Measurements from ENCODE around the gene ZBTB45.
A peak's percentile ranks its signal among the peaks of the same experiment; 100 is the strongest.

ZBTB45 gene

DNA sequence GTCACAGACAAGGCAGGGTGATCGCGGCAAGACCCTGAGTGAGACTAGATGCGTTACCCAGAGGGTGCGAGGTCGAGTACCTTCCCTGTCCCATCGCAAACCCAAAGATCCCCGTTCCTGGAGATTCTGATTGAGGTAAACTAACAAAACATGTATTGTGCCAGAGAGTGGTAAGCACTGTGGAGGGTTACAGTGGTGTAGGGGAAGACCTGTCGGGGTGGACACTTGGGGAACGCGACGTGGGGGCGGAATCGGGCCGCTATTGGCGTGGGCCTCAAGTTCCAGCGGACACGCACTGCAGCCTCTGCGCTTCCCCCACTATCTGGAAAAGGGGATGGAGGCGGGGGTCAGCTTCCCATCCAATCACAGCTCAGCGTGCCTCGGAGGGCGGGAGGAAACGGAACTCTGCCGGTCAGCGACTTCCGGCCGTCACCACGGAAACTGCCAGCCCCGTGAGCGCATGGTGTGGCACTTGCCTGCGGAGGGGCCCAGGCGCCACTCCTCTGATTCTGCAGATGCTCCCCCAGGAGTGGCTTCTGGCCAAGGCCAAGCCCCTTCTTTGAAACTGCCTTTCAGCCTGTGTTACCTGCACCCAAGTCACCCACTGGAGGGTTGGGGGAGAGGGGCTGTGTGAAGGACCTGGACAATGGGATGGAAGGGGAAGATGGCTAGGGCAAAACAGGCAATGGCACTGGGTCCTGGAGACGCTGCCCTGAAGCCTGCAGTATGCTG is 39.8 kb upstream of the ZBTB45 start:
- Histone ChIP-seq H3K9ac (ENCODE audit: low read length in 2 of 2) (peak overlapping the region; percentile 99 to 100), H3K4me3 (ENCODE audit: low read length in 2 of 2) (peak overlapping the region; percentile 96 to 97), H3K27ac (ENCODE audit: low read length) (peak overlapping the region; percentile 99), H3K27me3 (ENCODE audit: control insufficient read depth in 1 of 2, insufficient read depth in 2 of 2, low read length in 2 of 2) (no peaks in the 10 kb centered on the region), H3K4me1 (ENCODE audit: control insufficient read depth, insufficient read depth, low read length) (peaks cover 74% of the 10 kb centered on the region), H3K9me3 (ENCODE audit: control insufficient read depth in 2 of 2, low read length in 2 of 2) (no peaks in the 10 kb centered on the region), H3K36me3 (ENCODE audit: control insufficient read depth in 2 of 2, insufficient read depth in 2 of 2, low read length in 2 of 2) (peaks cover 8 to 9% of the 10 kb centered on the region in 2 donors)

DNA sequence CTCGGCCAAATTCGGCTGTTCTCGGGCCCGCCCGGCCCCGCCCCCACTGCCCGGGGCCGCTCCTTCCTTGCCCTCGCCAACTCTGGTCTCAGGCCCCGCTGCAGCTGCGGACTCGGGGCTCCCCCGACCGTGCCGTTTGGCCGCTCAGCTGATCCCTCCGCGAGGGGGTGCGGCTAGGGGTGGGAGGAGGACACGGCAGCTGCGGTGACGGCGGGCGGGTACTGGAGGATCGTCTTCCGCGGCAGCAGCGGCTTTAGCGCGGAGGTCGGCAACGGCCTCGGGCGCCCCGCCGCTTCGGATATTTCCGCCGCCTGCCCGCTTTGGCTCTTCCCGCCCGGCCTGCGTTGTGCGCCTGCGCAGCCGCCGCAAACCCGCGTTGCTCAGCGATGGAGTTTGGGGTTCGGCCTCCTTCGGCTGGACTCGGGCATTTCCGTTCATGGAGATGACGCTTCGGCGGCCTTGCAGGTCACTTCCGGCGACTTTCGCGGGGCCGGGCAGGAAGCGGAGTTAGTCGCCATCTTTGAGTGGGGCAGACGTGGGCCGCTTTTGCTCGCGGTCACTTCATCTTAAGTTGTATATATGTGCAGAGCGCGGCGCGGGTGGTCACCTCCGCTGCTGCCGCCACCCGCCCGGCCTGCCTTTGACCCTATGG is 39.1 kb upstream of the ZBTB45 start:
- H3K27me3 ChIP-seq (ENCODE audit: control insufficient read depth in 1 of 2, insufficient read depth in 2 of 2, low read length in 2 of 2), result no peaks in the 10 kb centered on the region
- peaks cover 80% of the 10 kb centered on the region for H3K4me1 ChIP-seq (ENCODE audit: control insufficient read depth, insufficient read depth, low read length)
- H3K9ac ChIP-seq (ENCODE audit: low read length in 2 of 2), result peak overlapping the region; percentile 99 to 100
- H3K27ac ChIP-seq (ENCODE audit: low read length), result peak overlapping the region; percentile 99
- peak overlapping the region; percentile 96 to 97 for H3K4me3 ChIP-seq (ENCODE audit: low read length in 2 of 2)
- H3K9me3 ChIP-seq (ENCODE audit: control insufficient read depth in 2 of 2, low read length in 2 of 2), result no peaks in the 10 kb centered on the region
- H3K36me3 ChIP-seq (ENCODE audit: control insufficient read depth in 2 of 2, insufficient read depth in 2 of 2, low read length in 2 of 2), result peaks cover 8 to 9% of the 10 kb centered on the region in 2 donors

DNA sequence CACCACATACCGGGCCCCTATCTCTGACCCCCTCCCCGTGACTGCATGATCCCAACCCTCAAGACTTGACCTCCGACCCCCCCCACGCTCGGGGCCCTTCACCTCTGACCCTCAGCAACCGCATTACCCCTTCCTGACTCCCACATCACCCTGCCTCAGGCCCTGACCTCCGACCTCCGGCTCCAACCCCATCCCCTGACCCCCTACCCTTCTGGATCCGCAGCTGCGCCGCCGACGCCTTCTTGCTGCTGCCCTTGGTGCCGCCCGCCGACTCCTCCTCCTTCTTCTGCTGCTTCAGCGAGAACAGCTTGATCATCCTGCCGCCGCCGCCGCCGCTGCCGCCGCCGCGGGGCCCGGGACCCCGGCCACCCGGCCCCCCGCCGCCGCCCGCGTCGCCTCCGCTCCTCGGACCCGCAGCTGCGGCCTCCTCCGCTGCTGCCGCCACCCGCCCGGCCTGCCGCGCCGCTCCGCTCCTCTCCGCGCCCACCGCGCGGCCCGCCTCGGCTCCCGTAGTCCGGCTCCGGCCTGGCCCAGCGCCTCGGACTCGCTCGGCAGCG is 38.5 kb upstream of the ZBTB45 start, which contains the start of gene UBE2M:
TSS of gene UBE2M (minus strand) at position 546 of the 557 bp plus-strand sequence. CDS start at position 316, 230 bp downstream.
- peak within 1 kb of the TSS; percentile 99 for H3K27ac ChIP-seq (ENCODE audit: low read length)
- peak within 1 kb of the TSS; percentile 96 to 97 for H3K4me3 ChIP-seq (ENCODE audit: low read length in 2 of 2)
- peaks cover 76% of the 10 kb centered on the region for H3K4me1 ChIP-seq (ENCODE audit: control insufficient read depth, insufficient read depth, low read length)
- no peaks in the 10 kb centered on the region for H3K27me3 ChIP-seq (ENCODE audit: control insufficient read depth in 1 of 2, insufficient read depth in 2 of 2, low read length in 2 of 2)
- peaks cover 8 to 12% of the 10 kb centered on the region in 2 donors for H3K36me3 ChIP-seq (ENCODE audit: control insufficient read depth in 2 of 2, insufficient read depth in 2 of 2, low read length in 2 of 2)
- peak within 1 kb of the TSS; percentile 99 to 100 for H3K9ac ChIP-seq (ENCODE audit: low read length in 2 of 2)
- H3K9me3 ChIP-seq (ENCODE audit: control insufficient read depth in 2 of 2, low read length in 2 of 2), result no peaks in the 10 kb centered on the region

DNA sequence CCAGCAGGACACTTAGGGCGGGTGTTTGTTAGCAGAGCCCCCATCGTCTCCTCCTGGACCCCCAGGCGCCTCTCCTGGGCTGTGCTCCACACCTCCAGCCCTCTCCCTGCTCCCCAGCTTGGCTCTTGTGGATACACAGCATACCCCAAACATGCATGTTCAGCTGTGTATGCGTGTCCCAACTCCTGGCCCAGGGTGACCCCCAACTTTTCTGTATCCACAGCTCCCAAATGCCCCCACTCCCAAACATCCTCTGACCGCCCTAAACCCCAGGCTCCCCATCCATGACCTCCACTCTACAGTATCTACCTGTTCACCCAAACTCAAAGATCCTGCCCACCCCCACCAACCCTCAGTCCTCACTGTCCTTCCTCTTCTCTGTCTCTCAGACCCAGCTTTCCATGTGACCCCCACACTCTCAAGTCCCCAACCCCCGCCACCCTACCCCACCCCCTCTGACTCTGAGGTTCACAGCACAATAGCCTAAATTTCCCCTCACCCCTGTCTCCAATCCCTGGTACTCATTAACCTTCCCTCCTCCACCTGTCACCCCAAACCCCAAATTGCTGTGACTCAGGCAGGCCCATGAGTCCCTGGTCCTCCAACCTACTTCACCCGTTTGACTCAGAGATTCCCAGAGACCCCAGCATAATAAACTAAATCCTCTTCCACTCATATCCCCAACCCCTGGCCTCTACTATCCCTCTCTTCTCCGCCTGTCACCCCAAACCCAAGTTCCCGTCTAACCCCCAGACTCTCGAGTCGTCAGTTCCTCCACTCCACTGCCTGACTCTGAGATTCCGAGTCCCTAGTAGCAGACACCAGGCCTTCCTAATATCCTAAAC is 37.8 kb upstream of the ZBTB45 start:
- Histone ChIP-seq H3K9me3 (ENCODE audit: control insufficient read depth in 2 of 2, low read length in 2 of 2) (no peaks in the 10 kb centered on the region), H3K27me3 (ENCODE audit: control insufficient read depth in 1 of 2, insufficient read depth in 2 of 2, low read length in 2 of 2) (no peaks in the 10 kb centered on the region), H3K27ac (ENCODE audit: low read length) (peak overlapping the region; percentile 91), H3K9ac (ENCODE audit: low read length in 2 of 2) (peak overlapping the region; percentile 95 to 98), H3K36me3 (ENCODE audit: control insufficient read depth in 2 of 2, insufficient read depth in 2 of 2, low read length in 2 of 2) (peaks cover 13 to 14% of the 10 kb centered on the region in 2 donors), H3K4me3 (ENCODE audit: low read length in 2 of 2) (peak overlapping the region; percentile 92 to 96), H3K4me1 (ENCODE audit: control insufficient read depth, insufficient read depth, low read length) (peaks cover 69% of the 10 kb centered on the region)

DNA sequence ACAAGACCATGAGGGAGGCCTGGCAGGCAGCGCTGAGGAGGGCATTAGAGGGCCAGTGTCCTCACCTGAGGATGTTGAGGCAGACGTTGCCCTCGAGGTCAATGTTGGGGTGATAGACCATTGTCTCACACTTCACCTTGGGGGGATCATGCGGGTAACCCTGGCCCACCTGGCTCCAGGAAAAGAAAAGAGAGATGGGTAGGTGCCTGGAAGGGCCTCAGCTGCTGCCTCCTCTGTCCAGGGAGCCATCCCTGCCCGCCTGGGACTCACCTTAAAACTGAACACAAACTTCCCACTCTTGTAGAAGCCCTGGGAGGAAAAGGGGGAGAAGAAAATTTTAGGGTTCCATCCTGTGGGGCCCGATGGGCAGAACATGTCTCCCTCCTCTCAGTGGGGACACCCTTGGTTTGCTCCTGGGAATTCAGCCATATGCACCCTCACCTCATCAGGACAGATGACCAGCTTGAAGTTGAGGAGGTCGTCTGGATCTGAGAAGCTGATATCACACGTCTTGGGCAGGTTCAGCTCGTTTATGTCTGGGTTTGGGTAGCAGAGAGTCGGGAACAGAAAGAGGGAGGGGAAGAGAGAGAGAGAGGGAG is 37.1 kb upstream of the ZBTB45 start:
- Histone ChIP-seq H3K27me3 (ENCODE audit: control insufficient read depth in 1 of 2, insufficient read depth in 2 of 2, low read length in 2 of 2) (no peaks in the 10 kb centered on the region), H3K27ac (ENCODE audit: low read length) (peak overlapping the region; percentile 95), H3K9ac (ENCODE audit: low read length in 2 of 2) (peak overlapping the region; percentile 95 to 98), H3K4me3 (ENCODE audit: low read length in 2 of 2) (peak overlapping the region; percentile 92 to 96), H3K4me1 (ENCODE audit: control insufficient read depth, insufficient read depth, low read length) (peaks cover 64% of the 10 kb centered on the region), H3K9me3 (ENCODE audit: control insufficient read depth in 2 of 2, low read length in 2 of 2) (no peaks in the 10 kb centered on the region), H3K36me3 (ENCODE audit: control insufficient read depth in 2 of 2, insufficient read depth in 2 of 2, low read length in 2 of 2) (peaks cover 20 to 21% of the 10 kb centered on the region in 2 donors)

DNA sequence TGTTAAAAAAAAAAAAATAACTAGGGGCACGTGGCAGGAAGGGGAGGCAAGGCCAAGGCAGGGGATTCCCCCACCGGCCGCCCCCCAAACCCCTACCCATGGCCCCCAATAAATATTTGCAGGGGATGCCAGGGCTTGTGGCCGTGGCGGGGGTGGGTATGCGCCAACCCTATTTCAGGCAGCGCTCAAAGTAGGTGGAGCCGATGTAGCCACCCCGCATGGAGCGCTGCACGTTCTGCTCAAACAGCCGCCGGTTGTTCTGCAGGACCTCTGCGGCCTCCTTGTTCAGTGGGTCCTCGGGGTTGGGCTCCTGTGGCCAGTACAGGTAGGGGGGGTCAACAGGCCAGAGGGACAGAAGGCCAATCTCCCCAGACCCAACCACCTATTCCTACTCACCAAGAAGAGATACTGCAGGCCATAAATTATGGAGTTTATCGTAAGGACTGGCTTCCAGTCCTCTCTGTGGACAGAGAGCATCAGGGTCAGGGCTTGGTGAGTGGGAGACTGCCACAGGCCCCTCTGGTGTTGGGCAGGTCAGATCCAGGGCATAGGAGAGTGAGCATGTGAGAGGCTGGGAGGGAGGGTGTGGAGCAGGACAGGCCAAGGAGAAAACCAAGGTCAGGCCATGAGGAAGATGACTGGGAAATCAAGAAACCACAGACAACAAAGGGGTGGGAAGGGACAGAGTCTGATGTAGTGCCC is 36.5 kb upstream of the ZBTB45 start:
- Histone ChIP-seq H3K9ac (ENCODE audit: low read length in 2 of 2) (peak overlapping the region; percentile 36 to 98), H3K4me3 (ENCODE audit: low read length in 2 of 2) (peak overlapping the region in 1 of 2 donors; percentile 22), H3K27me3 (ENCODE audit: control insufficient read depth in 1 of 2, insufficient read depth in 2 of 2, low read length in 2 of 2) (no peaks in the 10 kb centered on the region), H3K4me1 (ENCODE audit: control insufficient read depth, insufficient read depth, low read length) (peaks cover 58% of the 10 kb centered on the region), H3K36me3 (ENCODE audit: control insufficient read depth in 2 of 2, insufficient read depth in 2 of 2, low read length in 2 of 2) (peaks cover 26 to 27% of the 10 kb centered on the region in 2 donors), H3K9me3 (ENCODE audit: control insufficient read depth in 2 of 2, low read length in 2 of 2) (no peaks in the 10 kb centered on the region), H3K27ac (ENCODE audit: low read length) (peak overlapping the region; percentile 95)

DNA sequence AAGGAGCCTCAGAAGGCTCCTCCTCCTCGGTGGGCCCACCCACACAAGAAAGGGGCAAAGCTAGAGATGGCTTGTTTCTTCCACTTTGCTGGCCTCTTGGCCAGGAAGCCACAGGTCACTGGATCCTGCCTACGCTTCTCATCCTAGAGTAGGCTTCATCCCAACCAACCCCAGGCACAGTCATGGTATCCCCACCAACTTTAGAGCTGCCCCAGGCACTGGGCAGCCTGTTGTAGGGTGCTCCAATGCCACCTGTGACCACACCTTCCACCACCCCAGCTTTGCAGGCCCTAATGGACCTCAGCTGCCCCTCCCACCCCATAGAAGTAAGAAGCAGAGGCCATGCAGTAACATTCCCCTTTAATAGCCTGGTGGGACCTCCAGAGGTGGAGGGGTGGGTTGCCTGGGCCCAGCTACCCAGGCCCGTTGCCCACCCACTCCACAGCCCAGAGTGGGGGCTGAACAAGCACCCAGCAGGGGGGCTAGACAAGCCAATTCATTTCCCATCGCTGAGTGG is 35.8 kb upstream of the ZBTB45 start:
- Histone ChIP-seq H3K9ac (ENCODE audit: low read length in 2 of 2) (peak overlapping the region; percentile 95 to 97), H3K4me1 (ENCODE audit: control insufficient read depth, insufficient read depth, low read length) (peaks cover 54% of the 10 kb centered on the region), H3K27me3 (ENCODE audit: control insufficient read depth in 1 of 2, insufficient read depth in 2 of 2, low read length in 2 of 2) (no peaks in the 10 kb centered on the region), H3K9me3 (ENCODE audit: control insufficient read depth in 2 of 2, low read length in 2 of 2) (no peaks in the 10 kb centered on the region), H3K27ac (ENCODE audit: low read length) (peak overlapping the region; percentile 95), H3K36me3 (ENCODE audit: control insufficient read depth in 2 of 2, insufficient read depth in 2 of 2, low read length in 2 of 2) (peaks cover 32 to 34% of the 10 kb centered on the region in 2 donors), H3K4me3 (ENCODE audit: low read length in 2 of 2) (peak overlapping the region; percentile 84 to 98)

DNA sequence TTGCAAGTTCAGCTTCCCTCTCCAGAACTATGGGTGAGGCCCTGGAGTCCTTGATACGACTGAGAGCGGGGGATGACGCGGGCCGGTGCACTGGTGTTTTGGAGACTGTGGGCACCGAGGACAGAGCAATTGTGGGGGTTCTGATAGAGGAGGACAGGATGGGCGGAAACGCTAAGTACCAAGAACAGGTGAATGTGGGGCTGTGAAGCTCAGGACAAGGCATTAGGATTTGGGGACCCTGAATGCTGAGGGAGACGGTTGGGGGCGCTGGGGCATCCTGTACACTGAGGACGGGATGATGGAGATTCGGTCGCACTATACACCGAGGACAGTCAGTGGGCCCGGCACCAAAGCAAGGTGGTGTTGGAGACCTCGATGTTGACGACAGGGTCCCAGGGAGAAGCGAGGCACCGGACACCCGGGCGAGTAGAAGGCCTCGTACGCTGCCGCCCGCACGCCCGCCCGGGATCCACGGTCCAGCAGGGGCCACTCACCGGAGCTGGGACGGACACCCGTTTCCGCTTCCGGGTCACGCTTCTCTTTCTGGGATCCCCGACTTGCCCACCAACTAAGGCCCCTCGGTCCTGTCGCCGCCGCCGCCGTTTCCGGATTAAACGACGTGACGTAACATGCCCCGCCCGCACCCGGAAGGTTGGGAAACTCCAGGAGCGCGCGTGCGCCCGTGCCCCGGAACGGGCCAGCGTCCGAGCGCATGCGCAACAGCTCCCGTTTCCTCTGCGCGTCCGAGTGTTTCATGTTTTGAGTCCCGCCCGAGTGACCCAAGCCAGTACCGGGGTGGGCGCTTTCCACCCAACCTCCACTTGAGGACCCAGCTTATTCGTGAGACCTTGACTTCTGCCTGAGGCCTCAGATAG is 35.1 kb upstream of the ZBTB45 start, which contains the start of gene CHMP2A:
TSS of gene CHMP2A (minus strand) at position 612 of the 875 bp plus-strand sequence. CDS start 893 bp downstream, outside the sequence.
- Histone ChIP-seq H3K4me1 (ENCODE audit: control insufficient read depth, insufficient read depth, low read length) (peaks cover 47% of the 10 kb centered on the region), H3K9ac (ENCODE audit: low read length in 2 of 2) (peak within 1 kb of the TSS; percentile 95 to 97), H3K27ac (ENCODE audit: low read length) (peak within 1 kb of the TSS; percentile 95), H3K27me3 (ENCODE audit: control insufficient read depth in 1 of 2, insufficient read depth in 2 of 2, low read length in 2 of 2) (no peaks in the 10 kb centered on the region), H3K36me3 (ENCODE audit: control insufficient read depth in 2 of 2, insufficient read depth in 2 of 2, low read length in 2 of 2) (peaks cover 38 to 41% of the 10 kb centered on the region in 2 donors), H3K9me3 (ENCODE audit: control insufficient read depth in 2 of 2, low read length in 2 of 2) (no peaks in the 10 kb centered on the region), H3K4me3 (ENCODE audit: low read length in 2 of 2) (peak within 1 kb of the TSS; percentile 84 to 98)

All from stomach smooth muscle (tissue), 2 donors.